RWPE2 (cell line): ENCODE results near the gene HIPK2.

Source experiments
- ATAC-seq: fragments of 200-7000 bp; cut with Tn5 transposase; 3 replicates; pipeline ENCODE4 v1.9.1; 2021; ENCODE audit warnings: low read depth
- DNase-seq: peaks from one replicate; pipeline ENCODE4 v3.0.0-alpha.2; 2020; ENCODE audit warnings: low spot score
- H3K27ac ChIP-seq: fragments of 450-650 bp; 2 replicates; pipeline ENCODE4 v1.5.1; 2017; ENCODE audit warnings: mild to moderate bottlenecking; ENCODE audit not compliant: poor library complexity, severe bottlenecking
- H3K27me3 ChIP-seq: fragments of 250-450 bp; sonication (Bioruptor Pico); 2 replicates; pipeline ENCODE4 v1.5.1; 2021; ENCODE audit warnings: mild to moderate bottlenecking, moderate library complexity; ENCODE audit not compliant: insufficient read depth, poor library complexity, severe bottlenecking
- H3K36me3 ChIP-seq: fragments of 250-450 bp; sonication (Bioruptor Pico); 2 replicates; pipeline ENCODE4 v1.5.1; 2020; ENCODE audit warnings: low read depth, mild to moderate bottlenecking, moderate library complexity
- H3K4me1 ChIP-seq: fragments of 250-450 bp; sonication (Bioruptor Pico); 2 replicates; pipeline ENCODE4 v1.5.1; 2021; ENCODE audit warnings: mild to moderate bottlenecking, moderate library complexity; ENCODE audit not compliant: insufficient read depth, poor library complexity, severe bottlenecking
- H3K4me3 ChIP-seq: fragments of 250-450 bp; sonication (Bioruptor Pico); 2 replicates; pipeline ENCODE4 v1.5.1; 2021; ENCODE audit warnings: mild to moderate bottlenecking, moderate library complexity; ENCODE audit not compliant: severe bottlenecking
- H3K9me3 ChIP-seq: fragments of 250-450 bp; sonication (Bioruptor Pico); 2 replicates; pipeline ENCODE4 v1.5.1; 2021; ENCODE audit warnings: mild to moderate bottlenecking, moderate library complexity; ENCODE audit not compliant: severe bottlenecking
- CTCF ChIP-seq: fragments of 450-650 bp; IDR thresholded peaks from one replicate; pipeline ENCODE4 v1.5.1; 2017; ENCODE audit warnings: mild to moderate bottlenecking, moderate library complexity; ENCODE audit not compliant: poor library complexity, severe bottlenecking

HIPK2 gene

GRCh38 chr7:139526578-139527544 is 250.9 kb downstream of the HIPK2 start:
- Histone ChIP-seq H3K9me3 (no peaks in the 10 kb centered on the region), H3K4me1 (no peaks in the 10 kb centered on the region), H3K27ac (no peak overlapping the region), H3K4me3 (no peak overlapping the region), H3K36me3 (no peaks in the 10 kb centered on the region), H3K27me3 (peaks cover 31% of the 10 kb centered on the region)
- no peak for TF ChIP-seq CTCF
- no peak for ATAC-seq
- no peak for DNase-seq

GRCh38 chr7:139525750-139526149 is 252.0 kb downstream of the HIPK2 start:
- Histone ChIP-seq H3K27me3 (peaks cover 36% of the 10 kb centered on the region), H3K27ac (no peak overlapping the region), H3K4me1 (no peaks in the 10 kb centered on the region), H3K4me3 (no peak overlapping the region), H3K36me3 (no peaks in the 10 kb centered on the region), H3K9me3 (no peaks in the 10 kb centered on the region)
- ATAC-seq (no peak), DNase-seq (no peak)
- no peak for TF ChIP-seq CTCF

GRCh38 chr7:139525239-139525638 is 252.6 kb downstream of the HIPK2 start:
- Histone ChIP-seq H3K4me3 (no peak overlapping the region), H3K36me3 (no peaks in the 10 kb centered on the region), H3K4me1 (no peaks in the 10 kb centered on the region), H3K27ac (no peak overlapping the region), H3K9me3 (no peaks in the 10 kb centered on the region), H3K27me3 (peaks cover 36% of the 10 kb centered on the region)
- no peak for DNase-seq
- no peak for ATAC-seq
- no peak for TF ChIP-seq CTCF

GRCh38 chr7:139523968-139524815 is 253.6 kb downstream of the HIPK2 start:
- H3K9me3 ChIP-seq: no peaks in the 10 kb centered on the region
- H3K36me3 ChIP-seq: no peaks in the 10 kb centered on the region
- H3K27ac ChIP-seq: no peak overlapping the region
- no peaks in the 10 kb centered on the region for H3K4me1 ChIP-seq
- peaks cover 36% of the 10 kb centered on the region for H3K27me3 ChIP-seq
- TF ChIP-seq CTCF: no peak
- no peak for DNase-seq
- H3K4me3 ChIP-seq: no peak overlapping the region
- no peak for ATAC-seq
